ENCODE results near the gene ADAMTS15.

Gene ADAMTS15

DNA sequence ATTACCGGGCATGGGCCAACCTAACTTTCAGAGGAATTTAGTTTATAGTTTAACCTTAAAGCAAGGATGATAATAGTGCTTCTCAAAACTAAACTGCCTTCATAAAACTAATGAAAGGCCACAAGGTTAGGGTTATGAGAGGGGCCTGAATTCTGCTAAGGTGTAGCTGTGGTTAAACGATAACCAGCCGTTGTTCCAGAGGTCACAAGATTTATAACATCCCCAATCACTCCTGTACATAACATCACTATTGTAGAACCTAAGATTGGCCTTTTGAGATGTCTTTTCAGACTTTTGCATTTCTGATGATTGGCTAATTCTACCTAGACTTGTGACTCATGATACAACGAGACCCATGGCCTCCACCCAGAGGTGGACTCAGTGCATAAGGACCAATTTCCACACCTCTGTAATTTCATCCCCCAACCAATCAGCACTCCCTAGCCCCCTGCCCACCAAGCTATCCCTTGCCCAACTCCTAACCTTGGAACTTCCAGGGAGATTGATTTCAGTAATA, 69.8 kb downstream of the ADAMTS15 start:
- no peak for DNase-seq

GRCh38 chr11:130519128-130519932, 70.9 kb downstream of the ADAMTS15 start:
- no peak for DNase-seq

GRCh38 chr11:130520271-130520671, 71.8 kb downstream of the ADAMTS15 start:
- DNase-seq = no peak

- DNase-seq = no peak
Observed at GRCh38 chr11:130522284-130522961, 74.0 kb downstream of the ADAMTS15 start.

DNA sequence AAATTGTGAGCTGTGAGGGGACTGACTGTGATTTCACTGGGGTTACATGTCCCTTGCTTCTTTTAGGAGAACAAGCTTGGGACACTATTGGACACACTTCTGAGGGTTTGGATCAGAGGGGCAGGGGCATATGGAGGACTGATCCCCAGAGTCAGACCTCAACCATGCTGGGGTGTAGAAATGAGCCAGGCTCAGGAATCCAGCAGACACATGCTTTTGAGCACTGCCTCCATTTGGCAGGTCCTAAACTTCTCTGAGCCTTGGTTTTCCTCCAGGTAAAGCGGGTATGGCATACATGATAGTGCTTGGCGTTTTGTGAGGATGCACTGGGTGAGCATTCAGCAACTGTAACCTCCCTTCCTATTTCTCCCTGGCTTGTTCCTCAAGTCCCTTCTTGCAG, 74.7 kb downstream of the ADAMTS15 start:
- no peak for DNase-seq

DNA sequence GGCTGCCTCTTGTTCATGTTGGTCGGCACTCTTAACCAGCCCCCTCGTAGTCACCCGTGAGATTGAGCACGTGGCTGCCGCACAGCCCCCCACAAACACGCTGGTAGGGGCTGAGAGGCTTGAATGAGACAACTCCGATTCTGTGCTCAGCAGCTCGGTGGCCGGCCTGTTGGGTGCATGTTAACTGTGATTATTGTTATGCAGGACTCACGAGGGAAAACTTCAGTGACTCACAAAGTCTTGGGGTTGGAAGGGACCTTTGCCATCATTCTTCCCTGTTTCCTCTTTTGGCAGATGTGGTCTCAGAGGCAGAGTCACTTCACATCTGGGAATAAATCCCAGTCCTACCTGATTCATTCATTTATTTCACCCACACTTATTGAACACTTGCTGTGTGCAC, 75.2 kb downstream of the ADAMTS15 start:
- no peak for DNase-seq

- DNase-seq = no peak
Observed at GRCh38 chr11:130524132-130524790, 75.8 kb downstream of the ADAMTS15 start.

GRCh38 chr11:130525307-130525706, 76.9 kb downstream of the ADAMTS15 start:
- no peak for DNase-seq
